ENCODE measurements around the gene MOCS2.
"Not testable (repeated sequence)": the region's sequence is repeated elsewhere in the genome, so short reads cannot be mapped to it uniquely, and the experiment has no call there.

The MOCS2 gene
- 16.2 to 29.7 reads per million in 2 donors for total RNA-seq

DNA sequence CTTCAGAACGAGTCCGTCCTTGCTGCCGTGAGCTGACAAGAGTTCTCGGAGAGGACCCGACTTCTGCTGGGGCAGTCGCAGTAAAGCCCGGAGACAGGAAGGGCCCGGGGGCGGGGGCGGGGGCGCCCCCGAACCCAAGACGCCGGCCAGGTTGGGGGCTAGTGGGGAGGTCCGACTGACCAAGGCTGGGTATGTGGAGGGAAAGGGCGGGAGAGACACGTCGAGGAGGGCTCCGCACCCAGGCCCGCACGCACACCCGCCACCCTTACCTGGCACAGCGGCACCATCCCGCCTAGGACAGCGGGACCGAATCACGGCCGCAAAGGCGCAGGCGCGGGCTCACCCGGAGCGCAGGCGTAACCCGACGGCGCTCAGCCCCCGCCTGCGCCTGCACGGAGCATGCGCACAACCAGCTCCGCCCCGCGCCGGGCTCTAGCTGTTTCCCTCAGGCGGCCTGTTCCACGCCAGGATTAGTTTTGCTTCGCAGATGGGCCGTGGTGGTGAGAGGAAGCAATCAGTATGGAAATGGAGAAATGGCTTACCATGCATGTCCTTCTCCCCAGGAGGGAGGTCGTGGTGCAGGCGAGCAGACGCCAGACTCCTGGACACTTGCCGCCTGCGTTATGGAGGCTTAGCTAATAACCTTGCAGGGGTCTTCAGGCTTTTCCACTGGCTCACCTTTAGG is at the start of gene MOCS2:
TSS of gene MOCS2 (minus strand) at position 315 of the 685 bp plus-strand sequence. CDS start 2,583 bp downstream, outside the sequence.
- DNase-seq, result peak; percentile 84

- no peak for DNase-seq
These were observed 42.3 kb upstream of the MOCS2 start for GRCh38 chr5:53151713-53152458.

DNA sequence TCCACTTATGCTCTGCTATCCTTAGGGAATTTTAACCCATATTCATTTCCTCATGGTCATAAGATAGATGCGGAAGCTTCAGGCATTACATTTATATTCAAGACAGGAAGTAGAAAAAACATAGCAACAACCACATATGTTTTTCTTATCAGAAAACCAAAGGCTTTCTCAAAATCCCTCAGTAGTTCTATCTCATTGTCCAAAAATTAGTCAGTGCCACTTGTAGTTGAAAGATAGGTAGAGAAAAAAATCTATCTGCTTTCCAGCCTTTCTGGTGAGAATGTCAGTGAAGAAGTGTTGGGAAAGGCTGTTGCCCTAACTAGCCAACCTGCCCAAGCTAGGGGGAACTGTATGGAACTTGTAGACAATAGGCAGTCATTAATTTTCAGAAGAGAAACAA is 23.5 kb upstream of the MOCS2 start:
- DNase-seq, result no peak

- DNase-seq, result no peak
These were observed 20.7 kb upstream of the MOCS2 start for GRCh38 chr5:53130266-53130665.

DNA sequence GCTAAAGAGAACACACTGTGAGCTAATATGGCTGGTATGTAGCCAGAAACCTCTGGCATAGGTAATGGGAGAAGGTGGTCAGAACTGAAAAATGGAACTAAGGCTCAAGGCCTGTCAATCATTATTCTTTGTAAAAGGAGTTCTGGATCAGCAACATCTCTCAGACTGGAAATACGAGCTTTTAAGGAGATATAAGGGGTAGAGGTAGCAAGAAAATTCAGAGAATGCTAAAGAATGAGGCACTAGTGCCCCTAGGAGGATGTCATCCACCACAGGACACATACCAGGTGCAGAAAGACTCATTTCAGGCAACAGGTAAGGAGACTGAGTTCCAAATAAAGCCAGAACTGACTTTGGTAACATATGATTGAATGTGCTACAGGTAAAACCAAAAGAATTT is 18.9 kb upstream of the MOCS2 start:
- no peak for DNase-seq

DNA sequence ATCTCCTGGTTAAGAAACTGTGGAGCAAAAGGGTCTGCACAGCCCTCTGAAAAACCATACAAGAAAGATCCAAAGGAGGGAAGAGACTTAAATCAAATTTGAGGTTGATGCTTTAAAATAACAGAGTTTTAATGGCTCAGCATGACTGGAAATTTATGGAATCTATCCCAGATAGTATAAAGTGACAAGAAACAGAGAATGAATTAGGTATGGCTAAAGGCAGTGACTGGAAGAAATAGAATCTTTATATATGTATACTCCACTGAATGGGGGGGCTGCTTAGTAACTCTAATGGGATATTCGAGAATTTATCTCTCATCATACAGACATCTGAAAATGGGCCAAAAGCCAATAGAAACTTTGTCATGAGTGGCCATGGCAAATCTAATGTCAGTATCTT is 17.6 kb upstream of the MOCS2 start:
- no peak for DNase-seq

DNA sequence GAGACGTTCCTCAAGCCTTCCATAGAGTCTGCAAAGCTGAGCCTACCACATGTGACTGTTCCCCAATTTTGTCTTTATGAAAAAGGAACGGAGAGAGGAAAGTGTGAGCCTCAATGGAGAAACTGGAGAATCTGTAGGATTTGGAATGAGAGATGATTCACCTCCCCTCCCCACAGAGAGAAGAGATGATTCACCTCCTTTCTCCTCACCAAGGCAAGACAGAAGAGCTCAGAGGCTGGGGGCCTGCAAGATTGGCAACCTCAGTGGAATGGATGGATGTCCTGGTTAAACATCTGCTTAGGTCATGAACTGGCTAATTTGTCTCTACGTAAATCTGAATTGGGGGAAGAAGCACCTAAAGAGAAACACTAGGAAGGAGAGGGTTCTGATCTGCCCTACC is 17.0 kb upstream of the MOCS2 start:
- DNase-seq, result no peak

DNA sequence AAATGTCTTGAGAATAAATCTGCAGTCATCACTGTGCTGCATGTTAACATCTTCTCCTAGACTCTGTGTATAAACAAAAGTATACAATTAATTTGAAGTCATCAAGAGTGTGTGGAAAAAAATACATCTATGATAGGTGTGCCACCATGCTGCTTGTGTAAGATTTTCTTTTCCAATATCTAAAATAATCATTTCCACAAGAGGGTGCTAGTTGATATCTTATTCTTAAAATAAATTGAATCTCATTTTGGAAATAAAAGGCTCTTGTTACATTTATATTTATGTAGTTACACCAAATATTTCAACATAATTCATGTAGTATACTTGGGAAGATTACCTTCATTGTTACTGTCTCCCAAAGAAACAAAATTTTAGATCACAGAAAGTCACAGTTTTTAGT is 14.1 kb upstream of the MOCS2 start:
- no peak for DNase-seq

GRCh38 chr5:53120165-53120564 is 10.6 kb upstream of the MOCS2 start:
- no peak for DNase-seq

- DNase-seq, result no peak
These were observed 9.3 kb upstream of the MOCS2 start for GRCh38 chr5:53118879-53119278.

- no peak for DNase-seq
These were observed 7.0 kb upstream of the MOCS2 start for GRCh38 chr5:53116597-53116996.

GRCh38 chr5:53114988-53115387 is 5.4 kb upstream of the MOCS2 start:
- no peak for DNase-seq

- DNase-seq, result no peak
These were observed 4.4 kb upstream of the MOCS2 start for GRCh38 chr5:53113947-53114346.

DNA sequence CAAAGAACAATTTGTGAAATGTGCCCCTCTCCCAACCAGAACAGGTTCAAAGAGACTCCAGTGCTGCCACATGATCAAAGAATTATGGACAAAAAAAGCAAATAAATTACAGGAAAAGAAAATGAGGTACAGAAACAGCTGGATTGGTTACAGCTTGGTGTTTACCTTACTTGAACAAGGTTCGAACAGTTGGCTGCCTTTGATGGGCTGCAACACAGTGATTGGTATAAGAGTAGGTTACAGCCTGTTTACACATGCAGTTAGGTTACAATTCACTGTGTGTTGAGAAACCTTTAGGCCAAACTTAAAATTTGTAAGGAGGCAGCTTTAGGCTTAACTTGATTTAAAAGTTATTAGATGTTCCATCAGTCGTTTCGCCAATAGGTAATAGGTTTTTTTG is 3.4 kb upstream of the MOCS2 start:
- DNase-seq, result no peak

DNA sequence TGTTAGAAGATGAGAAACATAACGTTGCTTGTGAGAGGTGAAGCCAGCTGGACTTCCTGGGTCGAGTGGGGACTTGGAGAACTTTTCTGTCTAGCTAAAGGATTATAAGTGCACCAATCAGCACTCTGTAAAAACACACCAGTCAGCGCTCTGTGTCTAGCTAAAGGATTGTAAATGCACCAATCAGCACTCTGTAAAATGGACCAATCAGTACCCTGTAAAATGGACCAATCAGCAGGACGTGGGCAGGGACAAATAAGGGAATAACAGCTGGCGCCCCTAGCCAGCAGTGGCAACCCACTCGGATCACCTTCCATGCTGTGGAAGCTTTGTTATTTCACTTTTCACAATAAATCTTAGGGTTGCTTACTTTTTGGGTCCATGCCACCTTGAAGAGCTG is 2.8 kb upstream of the MOCS2 start:
- not testable (repeated sequence) for DNase-seq

GRCh38 chr5:53111139-53111538 is 1.6 kb upstream of the MOCS2 start:
- no peak for DNase-seq

DNA sequence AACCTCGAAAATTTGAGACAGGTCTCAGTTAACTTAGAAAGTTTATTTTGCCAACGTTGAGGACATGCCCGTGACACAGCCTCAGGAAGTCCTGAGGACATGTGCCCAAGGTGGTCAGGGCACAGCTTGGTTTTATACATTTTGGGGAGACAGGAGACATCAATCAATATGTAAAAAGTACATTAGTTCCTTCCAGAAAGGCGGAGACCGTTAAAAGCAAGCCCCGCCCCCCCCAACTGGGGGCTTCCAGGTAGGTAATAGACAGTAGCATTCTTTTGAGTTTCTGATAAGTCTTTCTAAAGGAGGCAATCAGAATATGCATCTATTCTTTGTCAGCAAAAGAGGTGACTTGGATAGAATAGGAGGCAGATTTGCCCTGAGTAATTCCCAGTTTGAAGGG is 599 bp upstream of the MOCS2 start:
- DNase-seq, result no peak

- DNase-seq, result no peak
These were observed 508 bp downstream of the MOCS2 start for GRCh38 chr5:53109056-53109442.

- DNase-seq, result no peak
These were observed 3.8 kb downstream of the MOCS2 start for GRCh38 chr5:53105611-53106300.

- DNase-seq, result no peak
These were observed 9.0 kb downstream of the MOCS2 start for GRCh38 chr5:53100606-53101005.

DNA sequence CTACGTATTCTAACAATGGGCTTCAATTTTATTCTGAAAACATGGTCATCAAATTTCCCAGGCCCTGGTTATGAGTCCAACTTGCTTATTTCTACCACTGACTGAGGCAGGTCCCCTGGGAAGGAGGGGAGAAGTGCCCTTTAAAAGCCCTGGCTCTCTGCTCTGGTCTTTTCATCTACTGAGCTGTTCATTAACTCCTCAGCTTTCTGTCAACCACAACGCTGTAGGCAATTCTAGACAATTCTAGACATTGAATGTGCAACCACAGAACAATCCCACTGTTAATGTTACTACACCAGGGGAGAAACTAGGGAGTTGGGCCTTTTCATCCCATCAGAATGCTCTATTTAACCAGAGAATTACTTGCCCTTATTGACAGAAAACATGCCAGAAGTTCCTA is 10.0 kb downstream of the MOCS2 start:
- no peak for DNase-seq

- peak; percentile 57 for DNase-seq
These were observed 13.5 kb downstream of the MOCS2 start for GRCh38 chr5:53095931-53096525.

DNA sequence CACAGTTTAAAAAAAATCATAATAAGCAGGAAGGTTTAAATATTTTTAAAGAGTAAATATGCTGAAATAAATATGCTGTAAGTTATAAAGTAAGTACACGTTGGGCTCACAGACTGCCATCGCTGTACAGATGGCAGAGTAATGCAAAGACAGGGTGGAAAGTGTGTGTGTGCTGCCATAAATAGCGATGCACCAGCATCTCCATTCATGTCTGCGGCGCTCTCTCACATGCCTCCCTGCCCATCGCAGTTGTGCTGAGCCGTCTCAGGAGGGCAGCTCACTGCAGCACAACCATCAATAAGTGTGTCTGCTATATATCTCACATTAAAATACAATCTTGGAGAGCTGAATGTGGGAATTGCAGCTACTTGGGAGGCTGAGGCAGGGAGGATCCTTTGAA is 14.3 kb downstream of the MOCS2 start:
- no peak for DNase-seq

- no peak for DNase-seq
These were observed 17.3 kb downstream of the MOCS2 start for GRCh38 chr5:53092242-53092641.
